Measurements from ENCODE around the gene CHRNA5.

The CHRNA5 gene

GRCh38 chr15:78640527-78641101 is 75.3 kb downstream of the CHRNA5 start:
- no peak for DNase-seq

- DNase-seq = peak; percentile 36
Measured at GRCh38 chr15:78641102-78641748, 75.9 kb downstream of the CHRNA5 start, which contains the start of gene CHRNB4. TSS of gene CHRNB4 (minus strand) at chr15:78641210. CDS start at chr15:78641133, 77 bp downstream.

- DNase-seq = no peak
Measured at GRCh38 chr15:78641749-78642275, 76.5 kb downstream of the CHRNA5 start.

GRCh38 chr15:78642331-78642730 is 77.0 kb downstream of the CHRNA5 start:
- no peak for DNase-seq
